ENCODE measurements around the gene CACNA1A.

- TF ChIP-seq CTCF (CRISPR knock-in tag; IDR thresholded peaks at IDR 0.05), result no peak
- no peak for TF ChIP-seq ETS1 (CRISPR knock-in tag; IDR thresholded peaks at IDR 0.05)
- TF ChIP-seq HDAC6 (IDR thresholded peaks at IDR 0.05; ENCODE audit: low read depth, low read length), result no peak
- no peak for TF ChIP-seq NFAT5 (CRISPR knock-in tag; IDR thresholded peaks at IDR 0.05)
- TF ChIP-seq ZNF704 (CRISPR knock-in tag; IDR thresholded peaks at IDR 0.05; ENCODE audit: borderline replicate concordance), result no peak
- no peak for TF ChIP-seq NR3C1 (CRISPR knock-in tag; IDR thresholded peaks at IDR 0.05)
- no peak for TF ChIP-seq RAD21 (CRISPR knock-in tag; IDR thresholded peaks at IDR 0.05)
Measured at GRCh38 chr19:13294812-13295567, 211.3 kb downstream of the CACNA1A start.

Data from HepG2 (cell line).